HepG2 (cell line): ENCODE measurements around the gene RFX7. TPM values are rescaled to one million over a fixed set of nuclear protein-coding genes. Genes with fewer than 3 reads are reported as not detected.

ENCODE experiments used
- FOXK2 ChIP-seq: fragments of 450-650 bp; IDR thresholded peaks from 2 replicates; pipeline ENCODE4 v1.6.1; 2016
- MXD3 ChIP-seq: IDR thresholded peaks from 2 replicates; pipeline ENCODE4 v1.6.1; 2016; ENCODE audit warnings: mild to moderate bottlenecking, missing biosample characterization, missing genetic modification reagents
- MYPOP ChIP-seq: sonication (generic); formaldehyde crosslinking; IDR thresholded peaks from 2 replicates; pipeline ENCODE4 v1.8.1; 2023; ENCODE audit warnings: mild to moderate bottlenecking, moderate library complexity, missing genetic modification reagents
- POLR2AphosphoS5 ChIP-seq: IDR thresholded peaks from 2 replicates; pipeline ENCODE4 v1.6.1; 2012; ENCODE audit warnings: low read depth, low read length
- PRPF4 ChIP-seq: fragments of 200-400 bp; formaldehyde crosslinking; IDR thresholded peaks from 2 replicates; pipeline ENCODE4 v1.6.1; 2016; ENCODE audit warnings: low read length, low read depth; ENCODE audit not compliant: poor library complexity, severe bottlenecking
- RAD51 ChIP-seq: fragments of 450-650 bp; IDR thresholded peaks from 2 replicates; pipeline ENCODE4 v1.6.1; 2016; ENCODE audit warnings: borderline replicate concordance
- REST ChIP-seq, 2 experiments: IDR thresholded peaks; 2 replicates each; pipeline ENCODE4 v1.6.1; 2011 to 2012; ENCODE audit warnings: low read length in 2 of 2, borderline replicate concordance in 1 of 2, low read depth in 1 of 2, mild to moderate bottlenecking in 1 of 2, moderate library complexity in 1 of 2
- RFX1 ChIP-seq: fragments of 450-650 bp; IDR thresholded peaks from 2 replicates; pipeline ENCODE4 v1.6.1; 2017
- RXRA ChIP-seq: sonication (generic); formaldehyde crosslinking; IDR thresholded peaks from 2 replicates; pipeline ENCODE4 v1.5.1; 2020; ENCODE audit warnings: missing genetic modification reagents
- ZGPAT ChIP-seq: IDR thresholded peaks from 2 replicates; pipeline ENCODE4 v1.6.1; 2016; ENCODE audit warnings: mild to moderate bottlenecking
- ZNF33A ChIP-seq: sonication (generic); formaldehyde crosslinking; IDR thresholded peaks from 2 replicates; pipeline ENCODE4 v1.5.1; 2020; ENCODE audit warnings: missing genetic modification reagents, mild to moderate bottlenecking, moderate library complexity, borderline replicate concordance
- ZNF558 ChIP-seq: sonication (generic); formaldehyde crosslinking; IDR thresholded peaks from 2 replicates; pipeline ENCODE4 v1.9.0; 2022; ENCODE audit warnings: mild to moderate bottlenecking, missing genetic modification reagents, borderline replicate concordance
- ZNF567 ChIP-seq: sonication (generic); formaldehyde crosslinking; IDR thresholded peaks from 2 replicates; pipeline ENCODE4 v1.8.1; 2023; ENCODE audit warnings: mild to moderate bottlenecking, missing genetic modification reagents, borderline replicate concordance
- ZNF580 ChIP-seq: IDR thresholded peaks from 2 replicates; pipeline ENCODE4 v1.6.1; 2016; ENCODE audit warnings: low read depth, borderline replicate concordance
- ZNF614 ChIP-seq: IDR thresholded peaks from 2 replicates; pipeline ENCODE4 v1.6.1; 2018; ENCODE audit warnings: missing biosample characterization, missing genetic modification reagents, inconsistent platforms, borderline replicate concordance
- polyA plus RNA-seq, 8 experiments: library from polyadenylated mRNA; depleted of rRNA in 3 of 8; stranded (reverse) in 7 of 8; unstranded in 1 of 8; fragments of >200 nt; fragmentation: Illumina TruSeq in 4 of 8; extraction: Trizol in 4 of 8; gene quantifications; 2 replicates each; pipeline versions ENCODE4 v1.2.1 to v1.2.3, GENCODE V29; 2011 to 2016; ENCODE audit warnings: low read depth in 4 of 8, missing spikeins in 1 of 8, mixed read lengths in 1 of 8; ENCODE audit not compliant: insufficient read depth in 1 of 8
- total RNA-seq, 5 experiments: library from RNA; depleted of rRNA; stranded (reverse); fragments of >200 nt; fragmentation: Illumina TruSeq; extraction: Trizol; gene quantifications; 2 replicates each; pipeline ENCODE4 v1.2.3, GENCODE V29; 2016; ENCODE audit warnings: low read depth in 1 of 5
- TF ChIP-seq, protein P1 (sequence below): sonication (generic); formaldehyde crosslinking; IDR thresholded peaks from 2 replicates; pipeline ENCODE4 v1.4.0; 2020; ENCODE audit warnings: missing genetic modification reagents, borderline replicate concordance

The RFX7 gene
- total and polyA plus RNA-seq, 2 of the 13 experiments (the other 11 are each of a cell fraction or from before 2014, with no cell fraction given): 8.5 to 10.4 TPM

- peak; percentile 56; the same call in 1 of the 2 replicates for TF ChIP-seq MXD3 (CRISPR knock-in tag)
- TF ChIP-seq ZNF567 (CRISPR knock-in tag): 0 out of 2 replicates have a peak, but pooled peaks have one; percentile 43
- peak; percentile 25; the same call in 1 of the 2 replicates for TF ChIP-seq RXRA (CRISPR knock-in tag)
- 0 out of 2 replicates have a peak, but pooled peaks have one; percentile 11 for TF ChIP-seq MYPOP (CRISPR knock-in tag)
- 0 out of 2 replicates have a peak, but pooled peaks have one; percentile 56 for TF ChIP-seq ZNF558 (CRISPR knock-in tag)
- no peak for TF ChIP-seq RFX1
- TF ChIP-seq ZNF580 (CRISPR knock-in tag): 0 out of 2 replicates have a peak, but pooled peaks have one; percentile 59
- TF ChIP-seq ZNF33A (CRISPR knock-in tag): no peak
- TF ChIP-seq RAD51: no peak
- peak; percentile 90 for TF ChIP-seq POLR2AphosphoS5
- no peak for TF ChIP-seq FOXK2
- TF ChIP-seq REST (IDR thresholded peaks at IDR 0.05; ENCODE audit: borderline replicate concordance in 1 of 2, low read depth in 1 of 2, low read length in 2 of 2): peak in 1 of 2 experiments; percentile 9; a peak in 1 of 4 replicates
- peak; percentile 68; the same call in 1 of the 2 replicates for TF ChIP-seq ZNF614 (CRISPR knock-in tag)
- TF ChIP-seq, protein P1, sequence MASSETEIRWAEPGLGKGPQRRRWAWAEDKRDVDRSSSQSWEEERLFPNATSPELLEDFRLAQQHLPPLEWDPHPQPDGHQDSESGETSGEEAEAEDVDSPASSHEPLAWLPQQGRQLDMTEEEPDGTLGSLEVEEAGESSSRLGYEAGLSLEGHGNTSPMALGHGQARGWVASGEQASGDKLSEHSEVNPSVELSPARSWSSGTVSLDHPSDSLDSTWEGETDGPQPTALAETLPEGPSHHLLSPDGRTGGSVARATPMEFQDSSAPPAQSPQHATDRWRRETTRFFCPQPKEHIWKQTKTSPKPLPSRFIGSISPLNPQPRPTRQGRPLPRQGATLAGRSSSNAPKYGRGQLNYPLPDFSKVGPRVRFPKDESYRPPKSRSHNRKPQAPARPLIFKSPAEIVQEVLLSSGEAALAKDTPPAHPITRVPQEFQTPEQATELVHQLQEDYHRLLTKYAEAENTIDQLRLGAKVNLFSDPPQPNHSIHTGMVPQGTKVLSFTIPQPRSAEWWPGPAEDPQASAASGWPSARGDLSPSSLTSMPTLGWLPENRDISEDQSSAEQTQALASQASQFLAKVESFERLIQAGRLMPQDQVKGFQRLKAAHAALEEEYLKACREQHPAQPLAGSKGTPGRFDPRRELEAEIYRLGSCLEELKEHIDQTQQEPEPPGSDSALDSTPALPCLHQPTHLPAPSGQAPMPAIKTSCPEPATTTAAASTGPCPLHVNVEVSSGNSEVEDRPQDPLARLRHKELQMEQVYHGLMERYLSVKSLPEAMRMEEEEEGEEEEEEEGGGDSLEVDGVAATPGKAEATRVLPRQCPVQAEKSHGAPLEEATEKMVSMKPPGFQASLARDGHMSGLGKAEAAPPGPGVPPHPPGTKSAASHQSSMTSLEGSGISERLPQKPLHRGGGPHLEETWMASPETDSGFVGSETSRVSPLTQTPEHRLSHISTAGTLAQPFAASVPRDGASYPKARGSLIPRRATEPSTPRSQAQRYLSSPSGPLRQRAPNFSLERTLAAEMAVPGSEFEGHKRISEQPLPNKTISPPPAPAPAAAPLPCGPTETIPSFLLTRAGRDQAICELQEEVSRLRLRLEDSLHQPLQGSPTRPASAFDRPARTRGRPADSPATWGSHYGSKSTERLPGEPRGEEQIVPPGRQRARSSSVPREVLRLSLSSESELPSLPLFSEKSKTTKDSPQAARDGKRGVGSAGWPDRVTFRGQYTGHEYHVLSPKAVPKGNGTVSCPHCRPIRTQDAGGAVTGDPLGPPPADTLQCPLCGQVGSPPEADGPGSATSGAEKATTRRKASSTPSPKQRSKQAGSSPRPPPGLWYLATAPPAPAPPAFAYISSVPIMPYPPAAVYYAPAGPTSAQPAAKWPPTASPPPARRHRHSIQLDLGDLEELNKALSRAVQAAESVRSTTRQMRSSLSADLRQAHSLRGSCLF (CRISPR knock-in tag): no peak
- TF ChIP-seq ZGPAT (CRISPR knock-in tag): no peak; the same call in 1 of the 2 replicates
- no peak for TF ChIP-seq PRPF4
These were observed 1.3 kb upstream of the RFX7 start (continued) for GRCh38 chr15:56244811-56245576.
